HepG2 (cell line): Measurements from ENCODE around the gene C1orf115. TPM values are rescaled to one million over a fixed set of nuclear protein-coding genes. Genes with fewer than 3 reads are reported as not detected.

Source experiments
- AGO1 ChIP-seq: fragments of 200-400 bp; formaldehyde crosslinking; IDR thresholded peaks from 2 replicates; pipeline ENCODE4 v1.6.1; 2017; ENCODE audit warnings: mild to moderate bottlenecking, low read depth, low read length, moderate library complexity; ENCODE audit not compliant: poor library complexity, severe bottlenecking
- BCL6 ChIP-seq: IDR thresholded peaks from 2 replicates; pipeline ENCODE4 v1.6.1; 2016; ENCODE audit warnings: missing genetic modification reagents, missing compliant biosample characterization
- EP300 ChIP-seq, 3 experiments: sonication (generic) in 1 of 3; formaldehyde crosslinking in 1 of 3; IDR thresholded peaks; 2 replicates each; pipeline versions ENCODE4 v1.5.1 to v1.6.1; 2011 to 2020; ENCODE audit warnings: low read depth in 2 of 3, low read length in 2 of 3, borderline replicate concordance in 1 of 3, improper control_type of control experiment in 1 of 3, mild to moderate bottlenecking in 1 of 3, missing genetic modification reagents in 1 of 3, moderate library complexity in 1 of 3
- GABPB1 ChIP-seq: IDR thresholded peaks from 2 replicates; pipeline ENCODE4 v1.6.1; 2016; ENCODE audit warnings: mild to moderate bottlenecking, missing genetic modification reagents, moderate library complexity, missing compliant biosample characterization
- GZF1 ChIP-seq: sonication (generic); formaldehyde crosslinking; IDR thresholded peaks from 2 replicates; pipeline ENCODE4 v1.5.1; 2020; ENCODE audit warnings: mild to moderate bottlenecking, missing genetic modification reagents
- HMG20B ChIP-seq: conservative IDR thresholded peaks from 2 replicates; pipeline ENCODE4 v1.6.1; 2016; ENCODE audit warnings: missing genetic modification reagents, missing compliant biosample characterization
- MEF2D ChIP-seq: sonication (generic); formaldehyde crosslinking; IDR thresholded peaks from 2 replicates; pipeline ENCODE4 v1.5.1; 2020; ENCODE audit warnings: mild to moderate bottlenecking, missing genetic modification reagents
- NFIB ChIP-seq: sonication (generic); formaldehyde crosslinking; IDR thresholded peaks from 2 replicates; pipeline ENCODE4 v1.9.0; 2021; ENCODE audit warnings: missing genetic modification reagents, mild to moderate bottlenecking, borderline replicate concordance
- PHF8 ChIP-seq: sonication (generic); formaldehyde crosslinking; IDR thresholded peaks from 2 replicates; pipeline ENCODE4 v1.5.0; 2020; ENCODE audit warnings: missing genetic modification reagents
- STAG1 ChIP-seq: sonication (generic); formaldehyde crosslinking; IDR thresholded peaks from 2 replicates; pipeline ENCODE4 v1.4.0; 2020; ENCODE audit warnings: missing genetic modification reagents
- ZNF33B ChIP-seq: sonication (generic); formaldehyde crosslinking; IDR thresholded peaks from 2 replicates; pipeline ENCODE4 v1.5.1; 2020; ENCODE audit warnings: mild to moderate bottlenecking, missing genetic modification reagents
- ZNF354B ChIP-seq: sonication (generic); formaldehyde crosslinking; IDR thresholded peaks from 2 replicates; pipeline ENCODE4 v1.8.0; 2022; ENCODE audit warnings: mild to moderate bottlenecking, missing genetic modification reagents
- ZNF382 ChIP-seq: sonication (generic); formaldehyde crosslinking; IDR thresholded peaks from 2 replicates; pipeline ENCODE4 v1.5.0; 2020; ENCODE audit warnings: missing genetic modification reagents, mild to moderate bottlenecking, borderline replicate concordance
- ZNF577 ChIP-seq: sonication (generic); formaldehyde crosslinking; IDR thresholded peaks from 2 replicates; pipeline ENCODE4 v1.4.0; 2020; ENCODE audit warnings: mild to moderate bottlenecking, low read depth, missing genetic modification reagents, borderline replicate concordance
- ZNF749 ChIP-seq: sonication (generic); formaldehyde crosslinking; IDR thresholded peaks from 2 replicates; pipeline ENCODE4 v1.8.0; 2022; ENCODE audit warnings: mild to moderate bottlenecking, missing genetic modification reagents, moderate library complexity, borderline replicate concordance
- polyA plus RNA-seq, 8 experiments: library from polyadenylated mRNA; depleted of rRNA in 3 of 8; stranded (reverse) in 7 of 8; unstranded in 1 of 8; fragments of >200 nt; fragmentation: Illumina TruSeq in 4 of 8; extraction: Trizol in 4 of 8; gene quantifications; 2 replicates each; pipeline versions ENCODE4 v1.2.1 to v1.2.3, GENCODE V29; 2011 to 2016; ENCODE audit warnings: low read depth in 4 of 8, missing spikeins in 1 of 8, mixed read lengths in 1 of 8; ENCODE audit not compliant: insufficient read depth in 1 of 8
- total RNA-seq, 5 experiments: library from RNA; depleted of rRNA; stranded (reverse); fragments of >200 nt; fragmentation: Illumina TruSeq; extraction: Trizol; gene quantifications; 2 replicates each; pipeline ENCODE4 v1.2.3, GENCODE V29; 2016; ENCODE audit warnings: low read depth in 1 of 5
- TF ChIP-seq, protein P1 (sequence below): sonication (generic); formaldehyde crosslinking; IDR thresholded peaks from 2 replicates; pipeline ENCODE4 v1.4.0; 2020; ENCODE audit warnings: missing genetic modification reagents
- TF ChIP-seq, protein P2 (sequence below): sonication (generic); formaldehyde crosslinking; IDR thresholded peaks from 2 replicates; pipeline ENCODE4 v1.8.1; 2022; ENCODE audit warnings: low read depth, mild to moderate bottlenecking, missing genetic modification reagents
- TF ChIP-seq, protein P3 (sequence below): IDR thresholded peaks from 2 replicates; pipeline ENCODE4 v1.6.1; 2012; ENCODE audit warnings: low read depth, low read length, improper control_type of control experiment
- TF ChIP-seq, protein P4 (sequence below): sonication (generic); formaldehyde crosslinking; IDR thresholded peaks from 2 replicates; pipeline ENCODE4 v1.5.0; 2020; ENCODE audit warnings: mild to moderate bottlenecking, missing genetic modification reagents
- TF ChIP-seq, protein P5 (sequence below): sonication (generic); formaldehyde crosslinking; IDR thresholded peaks from 2 replicates; pipeline ENCODE4 v1.8.0; 2022; ENCODE audit warnings: missing genetic modification reagents, mild to moderate bottlenecking, borderline replicate concordance

Gene C1orf115
- total and polyA plus RNA-seq, 2 of the 13 experiments (the other 11 are each of a cell fraction or from before 2014, with no cell fraction given), result 25.2 to 85.9 TPM

DNA sequence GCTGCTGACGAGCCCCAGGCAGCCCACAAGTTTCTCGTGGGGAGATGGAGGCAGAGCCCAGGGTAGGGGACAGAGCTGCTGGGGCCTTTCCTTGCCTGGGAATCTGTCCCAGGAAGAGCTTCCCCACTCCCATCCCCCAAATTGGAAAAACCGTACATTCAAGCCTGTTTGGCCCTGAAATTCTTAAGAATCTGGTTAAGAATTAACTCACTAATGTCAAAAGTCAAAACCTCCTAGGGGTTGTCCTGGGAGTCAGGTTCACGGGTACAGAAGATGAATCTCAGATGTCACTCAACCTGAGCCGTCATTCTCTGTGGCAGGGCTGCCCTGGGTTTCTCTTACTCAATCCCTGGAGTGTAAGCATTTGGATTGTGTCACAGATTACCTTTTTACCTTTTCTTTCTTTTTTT is 8.4 kb downstream of the C1orf115 start (continued):
- TF ChIP-seq, protein P1, sequence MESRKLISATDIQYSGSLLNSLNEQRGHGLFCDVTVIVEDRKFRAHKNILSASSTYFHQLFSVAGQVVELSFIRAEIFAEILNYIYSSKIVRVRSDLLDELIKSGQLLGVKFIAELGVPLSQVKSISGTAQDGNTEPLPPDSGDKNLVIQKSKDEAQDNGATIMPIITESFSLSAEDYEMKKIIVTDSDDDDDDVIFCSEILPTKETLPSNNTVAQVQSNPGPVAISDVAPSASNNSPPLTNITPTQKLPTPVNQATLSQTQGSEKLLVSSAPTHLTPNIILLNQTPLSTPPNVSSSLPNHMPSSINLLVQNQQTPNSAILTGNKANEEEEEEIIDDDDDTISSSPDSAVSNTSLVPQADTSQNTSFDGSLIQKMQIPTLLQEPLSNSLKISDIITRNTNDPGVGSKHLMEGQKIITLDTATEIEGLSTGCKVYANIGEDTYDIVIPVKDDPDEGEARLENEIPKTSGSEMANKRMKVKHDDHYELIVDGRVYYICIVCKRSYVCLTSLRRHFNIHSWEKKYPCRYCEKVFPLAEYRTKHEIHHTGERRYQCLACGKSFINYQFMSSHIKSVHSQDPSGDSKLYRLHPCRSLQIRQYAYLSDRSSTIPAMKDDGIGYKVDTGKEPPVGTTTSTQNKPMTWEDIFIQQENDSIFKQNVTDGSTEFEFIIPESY (CRISPR knock-in tag), result no peak
- TF ChIP-seq NFIB (no peak), ZNF354B (no peak), GABPB1 (CRISPR knock-in tag) (no peak), MEF2D (no peak), ZNF749 (no peak), HMG20B (peak; percentile 72), EP300 (IDR thresholded peaks at IDR 0.05; ENCODE audit: low read depth in 2 of 2, low read length in 2 of 2) (peak in 1 of 2 experiments; percentile 61; a peak in 2 of 4 replicates), EP300 (CRISPR knock-in tag; IDR thresholded peaks at IDR 0.05; ENCODE audit: borderline replicate concordance) (no peak), ZNF33B (CRISPR knock-in tag) (no peak), AGO1 (no peak), PHF8 (CRISPR knock-in tag) (no peak), STAG1 (CRISPR knock-in tag) (no peak), GZF1 (CRISPR knock-in tag) (no peak), ZNF382 (no peak), BCL6 (CRISPR knock-in tag) (peak; percentile 78), ZNF577 (CRISPR knock-in tag) (no peak)
- TF ChIP-seq, protein P2, sequence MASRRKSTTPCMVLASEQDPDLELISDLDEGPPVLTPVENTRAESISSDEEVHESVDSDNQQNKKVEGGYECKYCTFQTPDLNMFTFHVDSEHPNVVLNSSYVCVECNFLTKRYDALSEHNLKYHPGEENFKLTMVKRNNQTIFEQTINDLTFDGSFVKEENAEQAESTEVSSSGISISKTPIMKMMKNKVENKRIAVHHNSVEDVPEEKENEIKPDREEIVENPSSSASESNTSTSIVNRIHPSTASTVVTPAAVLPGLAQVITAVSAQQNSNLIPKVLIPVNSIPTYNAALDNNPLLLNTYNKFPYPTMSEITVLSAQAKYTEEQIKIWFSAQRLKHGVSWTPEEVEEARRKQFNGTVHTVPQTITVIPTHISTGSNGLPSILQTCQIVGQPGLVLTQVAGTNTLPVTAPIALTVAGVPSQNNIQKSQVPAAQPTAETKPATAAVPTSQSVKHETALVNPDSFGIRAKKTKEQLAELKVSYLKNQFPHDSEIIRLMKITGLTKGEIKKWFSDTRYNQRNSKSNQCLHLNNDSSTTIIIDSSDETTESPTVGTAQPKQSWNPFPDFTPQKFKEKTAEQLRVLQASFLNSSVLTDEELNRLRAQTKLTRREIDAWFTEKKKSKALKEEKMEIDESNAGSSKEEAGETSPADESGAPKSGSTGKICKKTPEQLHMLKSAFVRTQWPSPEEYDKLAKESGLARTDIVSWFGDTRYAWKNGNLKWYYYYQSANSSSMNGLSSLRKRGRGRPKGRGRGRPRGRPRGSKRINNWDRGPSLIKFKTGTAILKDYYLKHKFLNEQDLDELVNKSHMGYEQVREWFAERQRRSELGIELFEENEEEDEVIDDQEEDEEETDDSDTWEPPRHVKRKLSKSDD (CRISPR knock-in tag), result no peak
- TF ChIP-seq, protein P3, sequence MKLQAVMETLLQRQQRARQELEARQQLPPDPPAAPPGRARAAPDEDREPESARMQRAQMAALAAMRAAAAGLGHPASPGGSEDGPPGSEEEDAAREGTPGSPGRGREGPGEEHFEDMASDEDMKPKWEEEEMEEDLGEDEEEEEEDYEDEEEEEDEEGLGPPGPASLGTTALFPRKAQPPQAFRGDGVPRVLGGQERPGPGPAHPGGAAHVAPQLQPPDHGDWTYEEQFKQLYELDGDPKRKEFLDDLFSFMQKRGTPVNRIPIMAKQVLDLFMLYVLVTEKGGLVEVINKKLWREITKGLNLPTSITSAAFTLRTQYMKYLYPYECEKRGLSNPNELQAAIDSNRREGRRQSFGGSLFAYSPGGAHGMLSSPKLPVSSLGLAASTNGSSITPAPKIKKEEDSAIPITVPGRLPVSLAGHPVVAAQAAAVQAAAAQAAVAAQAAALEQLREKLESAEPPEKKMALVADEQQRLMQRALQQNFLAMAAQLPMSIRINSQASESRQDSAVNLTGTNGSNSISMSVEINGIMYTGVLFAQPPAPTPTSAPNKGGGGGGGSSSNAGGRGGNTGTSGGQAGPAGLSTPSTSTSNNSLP, result no peak
- TF ChIP-seq, protein P4, sequence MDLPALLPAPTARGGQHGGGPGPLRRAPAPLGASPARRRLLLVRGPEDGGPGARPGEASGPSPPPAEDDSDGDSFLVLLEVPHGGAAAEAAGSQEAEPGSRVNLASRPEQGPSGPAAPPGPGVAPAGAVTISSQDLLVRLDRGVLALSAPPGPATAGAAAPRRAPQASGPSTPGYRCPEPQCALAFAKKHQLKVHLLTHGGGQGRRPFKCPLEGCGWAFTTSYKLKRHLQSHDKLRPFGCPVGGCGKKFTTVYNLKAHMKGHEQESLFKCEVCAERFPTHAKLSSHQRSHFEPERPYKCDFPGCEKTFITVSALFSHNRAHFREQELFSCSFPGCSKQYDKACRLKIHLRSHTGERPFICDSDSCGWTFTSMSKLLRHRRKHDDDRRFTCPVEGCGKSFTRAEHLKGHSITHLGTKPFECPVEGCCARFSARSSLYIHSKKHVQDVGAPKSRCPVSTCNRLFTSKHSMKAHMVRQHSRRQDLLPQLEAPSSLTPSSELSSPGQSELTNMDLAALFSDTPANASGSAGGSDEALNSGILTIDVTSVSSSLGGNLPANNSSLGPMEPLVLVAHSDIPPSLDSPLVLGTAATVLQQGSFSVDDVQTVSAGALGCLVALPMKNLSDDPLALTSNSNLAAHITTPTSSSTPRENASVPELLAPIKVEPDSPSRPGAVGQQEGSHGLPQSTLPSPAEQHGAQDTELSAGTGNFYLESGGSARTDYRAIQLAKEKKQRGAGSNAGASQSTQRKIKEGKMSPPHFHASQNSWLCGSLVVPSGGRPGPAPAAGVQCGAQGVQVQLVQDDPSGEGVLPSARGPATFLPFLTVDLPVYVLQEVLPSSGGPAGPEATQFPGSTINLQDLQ (CRISPR knock-in tag), result no peak
- TF ChIP-seq, protein P5, sequence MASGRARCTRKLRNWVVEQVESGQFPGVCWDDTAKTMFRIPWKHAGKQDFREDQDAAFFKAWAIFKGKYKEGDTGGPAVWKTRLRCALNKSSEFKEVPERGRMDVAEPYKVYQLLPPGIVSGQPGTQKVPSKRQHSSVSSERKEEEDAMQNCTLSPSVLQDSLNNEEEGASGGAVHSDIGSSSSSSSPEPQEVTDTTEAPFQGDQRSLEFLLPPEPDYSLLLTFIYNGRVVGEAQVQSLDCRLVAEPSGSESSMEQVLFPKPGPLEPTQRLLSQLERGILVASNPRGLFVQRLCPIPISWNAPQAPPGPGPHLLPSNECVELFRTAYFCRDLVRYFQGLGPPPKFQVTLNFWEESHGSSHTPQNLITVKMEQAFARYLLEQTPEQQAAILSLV (CRISPR knock-in tag), result no peak
